WTC11 (cell line): ENCODE data around the gene EBF3. TPM values are rescaled to one million over a fixed set of nuclear protein-coding genes. Genes with fewer than 3 reads are reported as not detected.

Experiments
- ATAC-seq: fragments of 200-7000 bp; cut with Tn5 transposase; 2 replicates; pipeline ENCODE4 v1.10.0; 2021; ENCODE audit warnings: mild to moderate bottlenecking, moderate library complexity
- CTCF ChIA-PET: fragments of 300-600 bp; sonication (Branson Sonifier 250); formaldehyde crosslinking; loops from one replicate; lab custom pipeline; 2021; ENCODE audit warnings: antibody characterized with exemption; lab: Charles Lee
- POLR2A ChIA-PET: fragments of 350-600 bp; sonication (Branson Sonifier 250); formaldehyde crosslinking; loops from one replicate; lab custom pipeline; 2021; ENCODE audit warnings: antibody characterized with exemption; lab: Charles Lee
- DNase-seq: peaks from one replicate; pipeline ENCODE4 v3.0.0; 2021; ENCODE audit warnings: low spot score
- H3K27ac Mint-ChIP-seq: 2 replicates; pipeline ENCODE4 v1.8.0; 2021; ENCODE audit warnings: mixed read lengths
- H3K27me3 Mint-ChIP-seq: 2 replicates; pipeline ENCODE4 v1.8.0; 2021; ENCODE audit warnings: low read depth, mild to moderate bottlenecking, moderate library complexity, mixed read lengths
- H3K36me3 Mint-ChIP-seq: 2 replicates; pipeline ENCODE4 v1.8.0; 2021; ENCODE audit warnings: mixed read lengths
- H3K4me1 Mint-ChIP-seq: 2 replicates; pipeline ENCODE4 v1.8.0; 2022; ENCODE audit warnings: mixed read lengths
- H3K4me3 Mint-ChIP-seq: 2 replicates; pipeline ENCODE4 v1.8.0; 2021; ENCODE audit warnings: mild to moderate bottlenecking, moderate library complexity, mixed read lengths
- H3K9me3 Mint-ChIP-seq: 2 replicates; pipeline ENCODE4 v1.8.0; 2021; ENCODE audit warnings: mixed read lengths
- CREB1 ChIP-seq: sonication (generic); formaldehyde crosslinking; IDR thresholded peaks from 2 replicates; pipeline ENCODE4 v1.8.0; 2023; ENCODE audit warnings: mild to moderate bottlenecking, missing genetic modification reagents
- CREM ChIP-seq: sonication (generic); formaldehyde crosslinking; IDR thresholded peaks from 2 replicates; pipeline ENCODE4 v1.8.1; 2022; ENCODE audit warnings: mild to moderate bottlenecking, missing genetic modification reagents, moderate library complexity
- GABPB1 ChIP-seq: sonication (generic); formaldehyde crosslinking; IDR thresholded peaks from 2 replicates; pipeline ENCODE4 v1.8.1; 2023; ENCODE audit warnings: mild to moderate bottlenecking, missing genetic modification reagents
- GTF2I ChIP-seq: fragments of 250-450 bp; sonication (Bioruptor Pico); conservative IDR thresholded peaks from 2 replicates; pipeline ENCODE4 v1.4.0; 2021; ENCODE audit warnings: mild to moderate bottlenecking
- IRF2 ChIP-seq: sonication (generic); formaldehyde crosslinking; IDR thresholded peaks from 2 replicates; pipeline ENCODE4 v1.8.0; 2022; ENCODE audit warnings: low read depth, missing genetic modification reagents, borderline replicate concordance
- JUN ChIP-seq: sonication (generic); formaldehyde crosslinking; IDR thresholded peaks from 2 replicates; pipeline ENCODE4 v1.8.0; 2023; ENCODE audit warnings: mild to moderate bottlenecking, missing genetic modification reagents
- MYBL2 ChIP-seq: sonication (generic); formaldehyde crosslinking; IDR thresholded peaks from 2 replicates; pipeline ENCODE4 v1.8.1; 2023; ENCODE audit warnings: mild to moderate bottlenecking, moderate library complexity, missing genetic modification reagents
- NFE2L1 ChIP-seq: sonication (generic); formaldehyde crosslinking; IDR thresholded peaks from 2 replicates; pipeline ENCODE4 v1.8.1; 2023; ENCODE audit warnings: missing genetic modification reagents
- SMAD3 ChIP-seq: sonication (generic); formaldehyde crosslinking; IDR thresholded peaks from 2 replicates; pipeline ENCODE4 v1.8.0; 2022; ENCODE audit warnings: missing genetic modification reagents, mild to moderate bottlenecking, borderline replicate concordance
- SMAD4 ChIP-seq: sonication (generic); formaldehyde crosslinking; IDR thresholded peaks from 2 replicates; pipeline ENCODE4 v1.8.0; 2022; ENCODE audit warnings: mild to moderate bottlenecking, missing genetic modification reagents
- TEAD1 ChIP-seq: sonication (generic); formaldehyde crosslinking; IDR thresholded peaks from 2 replicates; pipeline ENCODE4 v1.8.0; 2022; ENCODE audit warnings: mild to moderate bottlenecking, missing genetic modification reagents
- ZNF121 ChIP-seq: sonication (generic); formaldehyde crosslinking; IDR thresholded peaks from 2 replicates; pipeline ENCODE4 v1.8.0; 2023; ENCODE audit warnings: missing genetic modification reagents
- ZNF671 ChIP-seq: fragments of 250-450 bp; sonication (Bioruptor Pico); IDR thresholded peaks from 2 replicates; pipeline ENCODE4 v1.8.0; 2021; ENCODE audit warnings: mild to moderate bottlenecking
- total RNA-seq: library from RNA; stranded (reverse); gene quantifications from 3 replicates; pipeline ENCODE4 v1.2.3, GENCODE V29; 2021
- TF ChIP-seq, protein P1 (sequence below): sonication (generic); formaldehyde crosslinking; IDR thresholded peaks from 2 replicates; pipeline ENCODE4 v1.8.0; 2023; ENCODE audit warnings: missing genetic modification reagents, mild to moderate bottlenecking, borderline replicate concordance
- TF ChIP-seq, protein P2 (sequence below): sonication (generic); formaldehyde crosslinking; IDR thresholded peaks from 2 replicates; pipeline ENCODE4 v1.8.1; 2022; ENCODE audit warnings: low read depth, missing genetic modification reagents, borderline replicate concordance
- TF ChIP-seq, protein P3 (sequence below): fragments of 250-450 bp; sonication (Bioruptor Pico); IDR thresholded peaks from 2 replicates; pipeline ENCODE4 v1.9.0; 2021; ENCODE audit warnings: mild to moderate bottlenecking
- TF ChIP-seq, protein P4 (sequence below): fragments of 250-450 bp; sonication (Bioruptor Pico); IDR thresholded peaks from 2 replicates; pipeline ENCODE4 v1.9.0; 2021; ENCODE audit warnings: mild to moderate bottlenecking
- TF ChIP-seq, protein P5 (sequence below): sonication (generic); formaldehyde crosslinking; IDR thresholded peaks from 2 replicates; pipeline ENCODE4 v1.8.0; 2022; ENCODE audit warnings: missing genetic modification reagents
- TF ChIP-seq, protein P6 (sequence below): sonication (generic); formaldehyde crosslinking; IDR thresholded peaks from 2 replicates; pipeline ENCODE4 v1.8.1; 2023; ENCODE audit warnings: mild to moderate bottlenecking, missing genetic modification reagents, moderate library complexity

EBF3 gene
- total RNA-seq, 1 experiment from 2014 or later, result 1.2 TPM

DNA sequence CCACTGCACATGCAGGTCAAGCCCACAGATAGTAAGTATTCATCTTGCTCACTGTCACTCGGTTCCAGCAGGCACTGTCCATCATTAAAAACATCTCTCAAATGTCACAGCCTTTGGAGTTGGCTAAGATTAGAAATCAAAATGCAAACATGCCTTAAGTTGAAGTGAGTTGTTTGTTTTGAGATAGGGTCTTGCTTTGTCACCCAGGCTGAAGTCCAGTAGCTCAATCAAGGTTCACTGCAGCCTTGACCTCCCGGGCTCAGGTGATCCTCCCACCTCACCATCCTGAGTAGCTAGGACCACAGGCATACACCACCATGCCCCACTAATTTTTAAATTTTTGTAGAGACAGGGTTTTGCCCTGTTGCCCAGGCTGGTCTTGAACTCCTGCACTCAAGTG, 98.1 kb downstream of the EBF3 start (continued):
- TF ChIP-seq NFE2L1 (CRISPR knock-in tag), result no peak
- no peak for TF ChIP-seq MYBL2 (CRISPR knock-in tag)
- TF ChIP-seq, protein P1, sequence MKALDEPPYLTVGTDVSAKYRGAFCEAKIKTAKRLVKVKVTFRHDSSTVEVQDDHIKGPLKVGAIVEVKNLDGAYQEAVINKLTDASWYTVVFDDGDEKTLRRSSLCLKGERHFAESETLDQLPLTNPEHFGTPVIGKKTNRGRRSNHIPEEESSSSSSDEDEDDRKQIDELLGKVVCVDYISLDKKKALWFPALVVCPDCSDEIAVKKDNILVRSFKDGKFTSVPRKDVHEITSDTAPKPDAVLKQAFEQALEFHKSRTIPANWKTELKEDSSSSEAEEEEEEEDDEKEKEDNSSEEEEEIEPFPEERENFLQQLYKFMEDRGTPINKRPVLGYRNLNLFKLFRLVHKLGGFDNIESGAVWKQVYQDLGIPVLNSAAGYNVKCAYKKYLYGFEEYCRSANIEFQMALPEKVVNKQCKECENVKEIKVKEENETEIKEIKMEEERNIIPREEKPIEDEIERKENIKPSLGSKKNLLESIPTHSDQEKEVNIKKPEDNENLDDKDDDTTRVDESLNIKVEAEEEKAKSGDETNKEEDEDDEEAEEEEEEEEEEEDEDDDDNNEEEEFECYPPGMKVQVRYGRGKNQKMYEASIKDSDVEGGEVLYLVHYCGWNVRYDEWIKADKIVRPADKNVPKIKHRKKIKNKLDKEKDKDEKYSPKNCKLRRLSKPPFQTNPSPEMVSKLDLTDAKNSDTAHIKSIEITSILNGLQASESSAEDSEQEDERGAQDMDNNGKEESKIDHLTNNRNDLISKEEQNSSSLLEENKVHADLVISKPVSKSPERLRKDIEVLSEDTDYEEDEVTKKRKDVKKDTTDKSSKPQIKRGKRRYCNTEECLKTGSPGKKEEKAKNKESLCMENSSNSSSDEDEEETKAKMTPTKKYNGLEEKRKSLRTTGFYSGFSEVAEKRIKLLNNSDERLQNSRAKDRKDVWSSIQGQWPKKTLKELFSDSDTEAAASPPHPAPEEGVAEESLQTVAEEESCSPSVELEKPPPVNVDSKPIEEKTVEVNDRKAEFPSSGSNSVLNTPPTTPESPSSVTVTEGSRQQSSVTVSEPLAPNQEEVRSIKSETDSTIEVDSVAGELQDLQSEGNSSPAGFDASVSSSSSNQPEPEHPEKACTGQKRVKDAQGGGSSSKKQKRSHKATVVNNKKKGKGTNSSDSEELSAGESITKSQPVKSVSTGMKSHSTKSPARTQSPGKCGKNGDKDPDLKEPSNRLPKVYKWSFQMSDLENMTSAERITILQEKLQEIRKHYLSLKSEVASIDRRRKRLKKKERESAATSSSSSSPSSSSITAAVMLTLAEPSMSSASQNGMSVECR (CRISPR knock-in tag), result no peak
- no peak for TF ChIP-seq GABPB1 (CRISPR knock-in tag)
- TF ChIP-seq, protein P2, sequence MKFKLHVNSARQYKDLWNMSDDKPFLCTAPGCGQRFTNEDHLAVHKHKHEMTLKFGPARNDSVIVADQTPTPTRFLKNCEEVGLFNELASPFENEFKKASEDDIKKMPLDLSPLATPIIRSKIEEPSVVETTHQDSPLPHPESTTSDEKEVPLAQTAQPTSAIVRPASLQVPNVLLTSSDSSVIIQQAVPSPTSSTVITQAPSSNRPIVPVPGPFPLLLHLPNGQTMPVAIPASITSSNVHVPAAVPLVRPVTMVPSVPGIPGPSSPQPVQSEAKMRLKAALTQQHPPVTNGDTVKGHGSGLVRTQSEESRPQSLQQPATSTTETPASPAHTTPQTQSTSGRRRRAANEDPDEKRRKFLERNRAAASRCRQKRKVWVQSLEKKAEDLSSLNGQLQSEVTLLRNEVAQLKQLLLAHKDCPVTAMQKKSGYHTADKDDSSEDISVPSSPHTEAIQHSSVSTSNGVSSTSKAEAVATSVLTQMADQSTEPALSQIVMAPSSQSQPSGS (CRISPR knock-in tag), result no peak
- no peak for TF ChIP-seq GTF2I
- TF ChIP-seq, protein P3, sequence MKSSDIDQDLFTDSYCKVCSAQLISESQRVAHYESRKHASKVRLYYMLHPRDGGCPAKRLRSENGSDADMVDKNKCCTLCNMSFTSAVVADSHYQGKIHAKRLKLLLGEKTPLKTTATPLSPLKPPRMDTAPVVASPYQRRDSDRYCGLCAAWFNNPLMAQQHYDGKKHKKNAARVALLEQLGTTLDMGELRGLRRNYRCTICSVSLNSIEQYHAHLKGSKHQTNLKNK (CRISPR knock-in tag), result no peak
- TF ChIP-seq, all 79 proteins: peak for 0

DNA sequence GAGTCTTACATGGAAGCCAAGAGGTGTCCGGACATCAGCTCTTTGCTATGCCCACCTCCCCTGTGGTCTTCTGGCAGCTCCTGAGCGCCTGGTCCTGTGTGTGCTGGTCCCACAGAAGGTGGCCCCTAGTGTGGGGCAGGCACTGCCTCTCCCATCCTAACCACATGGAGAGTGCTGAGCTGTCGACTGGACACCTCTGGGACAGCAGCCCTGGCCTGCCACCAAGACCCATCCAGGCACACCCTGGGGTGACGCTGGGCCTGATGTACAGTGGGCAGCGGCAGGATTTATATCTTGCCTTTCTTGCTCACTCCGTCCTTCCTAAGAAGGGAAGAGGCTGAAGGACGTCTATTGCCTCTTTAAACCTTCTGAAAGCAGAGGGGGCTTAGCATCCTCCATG, 98.7 kb downstream of the EBF3 start:
- ChIA-PET POLR2A (no interaction called here), CTCF (no interaction called here)
- no peak for DNase-seq
- H3K4me1 Mint-ChIP-seq, result peaks cover 40% of the 10 kb centered on the region
- TF ChIP-seq, protein P1 (CRISPR knock-in tag), result no peak
- TF ChIP-seq ZNF671 (CRISPR knock-in tag) (no peak), JUN (no peak), ZNF121 (CRISPR knock-in tag) (no peak), SMAD4 (CRISPR knock-in tag) (no peak), CREM (CRISPR knock-in tag) (no peak), TEAD1 (CRISPR knock-in tag) (no peak), SMAD3 (CRISPR knock-in tag) (no peak), CREB1 (CRISPR knock-in tag) (no peak), IRF2 (no peak)
- TF ChIP-seq, protein P4, sequence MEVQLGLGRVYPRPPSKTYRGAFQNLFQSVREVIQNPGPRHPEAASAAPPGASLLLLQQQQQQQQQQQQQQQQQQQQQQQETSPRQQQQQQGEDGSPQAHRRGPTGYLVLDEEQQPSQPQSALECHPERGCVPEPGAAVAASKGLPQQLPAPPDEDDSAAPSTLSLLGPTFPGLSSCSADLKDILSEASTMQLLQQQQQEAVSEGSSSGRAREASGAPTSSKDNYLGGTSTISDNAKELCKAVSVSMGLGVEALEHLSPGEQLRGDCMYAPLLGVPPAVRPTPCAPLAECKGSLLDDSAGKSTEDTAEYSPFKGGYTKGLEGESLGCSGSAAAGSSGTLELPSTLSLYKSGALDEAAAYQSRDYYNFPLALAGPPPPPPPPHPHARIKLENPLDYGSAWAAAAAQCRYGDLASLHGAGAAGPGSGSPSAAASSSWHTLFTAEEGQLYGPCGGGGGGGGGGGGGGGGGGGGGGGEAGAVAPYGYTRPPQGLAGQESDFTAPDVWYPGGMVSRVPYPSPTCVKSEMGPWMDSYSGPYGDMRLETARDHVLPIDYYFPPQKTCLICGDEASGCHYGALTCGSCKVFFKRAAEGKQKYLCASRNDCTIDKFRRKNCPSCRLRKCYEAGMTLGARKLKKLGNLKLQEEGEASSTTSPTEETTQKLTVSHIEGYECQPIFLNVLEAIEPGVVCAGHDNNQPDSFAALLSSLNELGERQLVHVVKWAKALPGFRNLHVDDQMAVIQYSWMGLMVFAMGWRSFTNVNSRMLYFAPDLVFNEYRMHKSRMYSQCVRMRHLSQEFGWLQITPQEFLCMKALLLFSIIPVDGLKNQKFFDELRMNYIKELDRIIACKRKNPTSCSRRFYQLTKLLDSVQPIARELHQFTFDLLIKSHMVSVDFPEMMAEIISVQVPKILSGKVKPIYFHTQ (CRISPR knock-in tag), result no peak
- TF ChIP-seq, protein P5, sequence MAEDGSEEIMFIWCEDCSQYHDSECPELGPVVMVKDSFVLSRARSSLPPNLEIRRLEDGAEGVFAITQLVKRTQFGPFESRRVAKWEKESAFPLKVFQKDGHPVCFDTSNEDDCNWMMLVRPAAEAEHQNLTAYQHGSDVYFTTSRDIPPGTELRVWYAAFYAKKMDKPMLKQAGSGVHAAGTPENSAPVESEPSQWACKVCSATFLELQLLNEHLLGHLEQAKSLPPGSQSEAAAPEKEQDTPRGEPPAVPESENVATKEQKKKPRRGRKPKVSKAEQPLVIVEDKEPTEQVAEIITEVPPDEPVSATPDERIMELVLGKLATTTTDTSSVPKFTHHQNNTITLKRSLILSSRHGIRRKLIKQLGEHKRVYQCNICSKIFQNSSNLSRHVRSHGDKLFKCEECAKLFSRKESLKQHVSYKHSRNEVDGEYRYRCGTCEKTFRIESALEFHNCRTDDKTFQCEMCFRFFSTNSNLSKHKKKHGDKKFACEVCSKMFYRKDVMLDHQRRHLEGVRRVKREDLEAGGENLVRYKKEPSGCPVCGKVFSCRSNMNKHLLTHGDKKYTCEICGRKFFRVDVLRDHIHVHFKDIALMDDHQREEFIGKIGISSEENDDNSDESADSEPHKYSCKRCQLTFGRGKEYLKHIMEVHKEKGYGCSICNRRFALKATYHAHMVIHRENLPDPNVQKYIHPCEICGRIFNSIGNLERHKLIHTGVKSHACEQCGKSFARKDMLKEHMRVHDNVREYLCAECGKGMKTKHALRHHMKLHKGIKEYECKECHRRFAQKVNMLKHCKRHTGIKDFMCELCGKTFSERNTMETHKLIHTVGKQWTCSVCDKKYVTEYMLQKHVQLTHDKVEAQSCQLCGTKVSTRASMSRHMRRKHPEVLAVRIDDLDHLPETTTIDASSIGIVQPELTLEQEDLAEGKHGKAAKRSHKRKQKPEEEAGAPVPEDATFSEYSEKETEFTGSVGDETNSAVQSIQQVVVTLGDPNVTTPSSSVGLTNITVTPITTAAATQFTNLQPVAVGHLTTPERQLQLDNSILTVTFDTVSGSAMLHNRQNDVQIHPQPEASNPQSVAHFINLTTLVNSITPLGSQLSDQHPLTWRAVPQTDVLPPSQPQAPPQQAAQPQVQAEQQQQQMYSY (CRISPR knock-in tag), result no peak
- TF ChIP-seq, protein P6, sequence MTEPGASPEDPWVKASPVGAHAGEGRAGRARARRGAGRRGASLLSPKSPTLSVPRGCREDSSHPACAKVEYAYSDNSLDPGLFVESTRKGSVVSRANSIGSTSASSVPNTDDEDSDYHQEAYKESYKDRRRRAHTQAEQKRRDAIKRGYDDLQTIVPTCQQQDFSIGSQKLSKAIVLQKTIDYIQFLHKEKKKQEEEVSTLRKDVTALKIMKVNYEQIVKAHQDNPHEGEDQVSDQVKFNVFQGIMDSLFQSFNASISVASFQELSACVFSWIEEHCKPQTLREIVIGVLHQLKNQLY (CRISPR knock-in tag), result no peak
- TF ChIP-seq, all 79 proteins: peak for 0
- H3K4me3 Mint-ChIP-seq, result no peak overlapping the region
- H3K27ac Mint-ChIP-seq, result no peak overlapping the region
- no peaks in the 10 kb centered on the region for H3K9me3 Mint-ChIP-seq
- no peaks in the 10 kb centered on the region for H3K27me3 Mint-ChIP-seq
- H3K36me3 Mint-ChIP-seq, result no peaks in the 10 kb centered on the region
- no peak for ATAC-seq
